GM19043 (cell line): ENCODE results near the gene LRIT1.
A peak's percentile ranks its signal among the peaks of the same experiment; 100 is the strongest.

ENCODE experiments used
- ATAC-seq: cut with Tn5 transposase; IDR thresholded peaks from one replicate; pipeline ENCODE4 v1.9.1; 2021; ENCODE audit warnings: low read depth; ENCODE audit not compliant: unreplicated experiment

Gene LRIT1

DNA sequence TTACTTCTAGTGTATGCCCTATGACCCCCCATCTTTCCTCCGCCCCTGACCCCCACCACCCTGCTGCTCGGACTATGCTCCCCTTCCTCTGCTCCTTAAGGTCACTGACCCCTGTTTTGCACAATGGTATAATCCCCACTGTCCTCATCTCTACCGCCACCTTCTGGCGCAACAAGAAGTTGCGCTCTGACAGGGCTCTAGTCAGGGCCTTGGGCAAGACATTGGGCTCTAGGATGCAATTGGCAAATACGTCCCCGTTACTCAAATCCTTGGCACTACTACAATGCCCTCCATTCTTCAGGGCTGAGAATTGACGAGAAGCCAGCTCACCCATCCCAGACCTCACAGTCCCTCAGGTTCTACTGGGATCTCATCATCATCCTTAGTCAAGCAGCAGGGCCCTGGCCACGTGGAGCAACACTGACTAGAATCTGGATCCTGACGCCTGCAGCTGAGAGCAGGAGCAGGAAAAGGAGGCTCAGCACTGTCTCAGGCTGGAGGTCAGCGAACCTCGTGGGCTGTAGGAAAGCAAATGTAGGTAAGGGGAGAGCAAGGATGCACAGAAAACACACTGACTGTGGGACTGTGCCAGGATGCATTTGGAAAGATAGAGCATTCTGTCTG lies 26.6 kb downstream of the LRIT1 start:
- ATAC-seq: peak; percentile 85

GRCh38 chr10:84214046-84214572 lies 27.2 kb downstream of the LRIT1 start:
- no peak for ATAC-seq

DNA sequence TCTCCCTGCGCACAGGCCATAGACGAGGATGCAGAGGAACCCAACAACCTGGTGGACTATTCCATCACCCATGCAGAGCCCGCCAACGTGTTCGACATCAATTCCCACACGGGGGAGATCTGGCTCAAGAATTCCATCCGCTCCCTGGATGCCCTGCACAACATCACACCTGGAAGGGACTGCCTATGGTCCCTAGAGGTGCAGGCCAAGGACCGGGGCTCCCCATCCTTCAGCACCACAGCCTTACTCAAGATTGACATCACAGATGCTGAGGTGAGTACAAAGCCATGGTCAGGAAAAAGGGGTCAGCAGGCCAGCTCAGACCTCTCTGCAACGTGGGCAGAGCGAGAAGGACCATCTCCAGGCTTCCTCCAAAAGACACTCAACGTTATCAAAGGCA lies 28.3 kb downstream of the LRIT1 start:
- ATAC-seq: no peak

GRCh38 chr10:84212014-84212413 lies 29.3 kb downstream of the LRIT1 start:
- ATAC-seq: no peak

- no peak for ATAC-seq
Observed at GRCh38 chr10:84211566-84211965, 29.8 kb downstream of the LRIT1 start.

GRCh38 chr10:84208023-84208422 lies 33.3 kb downstream of the LRIT1 start:
- ATAC-seq: no peak

GRCh38 chr10:84205853-84206525 lies 35.4 kb downstream of the LRIT1 start:
- ATAC-seq: no peak

GRCh38 chr10:84205049-84205852 lies 36.1 kb downstream of the LRIT1 start:
- ATAC-seq: peak; percentile 72

DNA sequence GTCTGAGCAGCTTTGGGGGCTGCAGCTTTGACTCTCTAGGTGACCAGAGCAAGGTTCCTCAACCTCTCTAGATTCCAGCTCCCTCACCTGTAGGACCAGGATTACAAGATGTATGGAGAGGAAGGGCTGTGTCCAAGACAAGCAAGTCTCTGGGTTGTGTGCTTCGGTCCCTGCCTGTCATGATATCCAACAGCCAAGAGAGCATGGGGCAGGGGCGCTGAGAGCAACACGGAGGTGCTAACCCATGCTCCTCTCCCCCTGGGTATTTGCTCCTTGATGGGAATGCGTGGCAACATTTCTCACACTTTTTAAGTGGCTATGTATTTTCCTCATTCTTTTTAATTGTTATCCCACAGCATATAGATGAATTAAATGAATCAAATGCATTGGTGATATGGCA lies 36.7 kb downstream of the LRIT1 start:
- ATAC-seq: no peak

DNA sequence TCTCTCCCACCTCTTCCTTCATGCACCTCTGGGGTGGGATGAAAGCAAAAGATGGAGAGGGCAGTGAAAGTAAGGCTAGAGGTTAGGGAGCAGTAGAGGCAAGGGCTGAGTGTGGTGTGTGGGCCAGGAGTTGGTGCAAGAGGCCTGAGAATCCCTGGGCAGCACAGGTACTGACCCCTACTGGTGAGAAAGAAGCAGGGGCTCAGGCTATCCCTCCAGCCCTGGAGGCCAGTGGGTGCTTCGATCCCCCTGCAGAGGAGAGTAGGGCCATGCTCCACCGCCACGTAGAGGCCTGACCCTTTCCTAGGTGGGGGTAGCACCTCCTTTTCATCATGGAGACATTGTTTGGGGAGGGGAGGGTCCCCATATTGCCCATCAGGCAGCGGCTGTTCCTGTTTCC lies 37.2 kb downstream of the LRIT1 start:
- ATAC-seq: peak; percentile 55

DNA sequence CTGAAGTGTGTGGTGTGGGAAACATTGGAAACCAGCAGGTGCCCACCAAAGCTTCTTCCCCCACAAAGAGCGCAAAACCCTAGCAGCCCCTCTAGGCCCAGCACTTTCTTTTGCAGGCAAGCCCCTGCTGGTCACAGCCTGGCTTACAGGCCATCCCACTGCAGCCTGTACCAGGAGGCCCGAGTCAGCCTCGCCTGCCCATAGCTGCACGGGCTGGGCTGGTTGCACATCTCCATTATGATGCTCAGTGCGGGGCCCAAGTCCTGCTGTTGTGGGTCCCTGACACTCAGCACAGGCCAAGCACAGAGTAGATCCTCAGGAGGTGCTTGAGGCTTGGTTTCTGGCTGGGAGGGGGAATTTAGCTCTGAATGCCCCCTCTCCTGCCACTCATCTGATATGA lies 39.0 kb downstream of the LRIT1 start:
- no peak for ATAC-seq

GRCh38 chr10:84201682-84202081 lies 39.7 kb downstream of the LRIT1 start:
- ATAC-seq: no peak

DNA sequence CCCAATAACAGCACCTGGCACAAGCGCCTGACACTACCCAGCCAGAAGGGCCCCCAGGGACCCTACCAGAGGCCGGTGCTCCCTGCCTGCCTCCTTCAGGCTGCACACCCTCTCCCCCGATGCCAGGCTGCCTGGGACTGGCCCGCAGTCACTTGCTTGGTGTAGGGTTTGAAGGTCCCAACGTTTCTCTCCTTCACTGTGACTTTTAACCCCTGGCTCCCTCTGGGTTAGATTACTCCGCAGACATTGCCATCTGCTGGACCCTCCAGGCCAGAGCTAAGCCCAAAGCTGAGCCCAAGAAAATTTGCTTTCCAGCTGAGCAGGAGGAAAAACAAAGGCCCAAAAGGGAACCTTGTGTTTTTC lies 40.1 kb downstream of the LRIT1 start:
- no peak for ATAC-seq

GRCh38 chr10:84200537-84201243 lies 40.7 kb downstream of the LRIT1 start:
- ATAC-seq: no peak

GRCh38 chr10:84198206-84198915 lies 43.0 kb downstream of the LRIT1 start:
- ATAC-seq: no peak

DNA sequence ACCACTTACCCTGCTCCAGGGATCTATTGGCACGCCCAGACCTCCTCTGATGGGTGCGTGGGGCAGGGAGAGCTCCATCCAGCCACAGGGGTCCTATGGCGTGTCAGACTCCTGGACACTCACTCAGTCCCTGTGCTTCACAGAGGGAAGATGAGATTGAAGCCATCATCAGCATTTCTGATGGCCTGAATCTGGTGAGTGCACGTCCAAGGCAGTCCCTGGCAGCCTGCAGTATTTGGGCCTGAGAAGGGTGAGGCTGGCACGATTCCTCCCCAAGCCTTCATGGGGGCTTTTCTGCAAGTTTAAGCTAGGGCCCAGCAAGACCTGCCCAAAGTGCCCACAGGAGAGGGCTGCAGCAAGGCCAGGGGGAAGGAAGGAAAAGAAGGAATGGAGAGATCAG lies 43.7 kb downstream of the LRIT1 start:
- ATAC-seq: no peak

- ATAC-seq: no peak
Observed at GRCh38 chr10:84196941-84197340, 44.4 kb downstream of the LRIT1 start.

DNA sequence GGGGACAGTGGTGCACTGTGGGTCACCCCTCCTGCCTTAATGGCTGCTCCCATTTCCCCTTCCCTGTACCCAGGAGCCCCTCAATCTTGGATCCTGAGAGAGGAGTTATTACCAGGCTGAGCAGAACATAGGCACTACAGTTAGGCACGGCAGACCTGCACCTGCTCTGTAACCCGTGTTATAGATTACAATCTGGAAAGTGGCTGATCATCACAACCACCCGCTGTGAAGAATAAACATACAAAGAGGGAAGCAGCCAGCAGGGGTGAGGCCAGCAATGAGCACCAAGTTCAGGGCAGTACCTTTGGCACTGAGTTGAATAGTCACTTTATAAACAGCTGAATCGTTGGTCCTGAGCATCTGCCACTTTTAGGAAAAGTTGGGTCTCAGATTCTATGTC lies 45.3 kb downstream of the LRIT1 start:
- ATAC-seq: no peak

DNA sequence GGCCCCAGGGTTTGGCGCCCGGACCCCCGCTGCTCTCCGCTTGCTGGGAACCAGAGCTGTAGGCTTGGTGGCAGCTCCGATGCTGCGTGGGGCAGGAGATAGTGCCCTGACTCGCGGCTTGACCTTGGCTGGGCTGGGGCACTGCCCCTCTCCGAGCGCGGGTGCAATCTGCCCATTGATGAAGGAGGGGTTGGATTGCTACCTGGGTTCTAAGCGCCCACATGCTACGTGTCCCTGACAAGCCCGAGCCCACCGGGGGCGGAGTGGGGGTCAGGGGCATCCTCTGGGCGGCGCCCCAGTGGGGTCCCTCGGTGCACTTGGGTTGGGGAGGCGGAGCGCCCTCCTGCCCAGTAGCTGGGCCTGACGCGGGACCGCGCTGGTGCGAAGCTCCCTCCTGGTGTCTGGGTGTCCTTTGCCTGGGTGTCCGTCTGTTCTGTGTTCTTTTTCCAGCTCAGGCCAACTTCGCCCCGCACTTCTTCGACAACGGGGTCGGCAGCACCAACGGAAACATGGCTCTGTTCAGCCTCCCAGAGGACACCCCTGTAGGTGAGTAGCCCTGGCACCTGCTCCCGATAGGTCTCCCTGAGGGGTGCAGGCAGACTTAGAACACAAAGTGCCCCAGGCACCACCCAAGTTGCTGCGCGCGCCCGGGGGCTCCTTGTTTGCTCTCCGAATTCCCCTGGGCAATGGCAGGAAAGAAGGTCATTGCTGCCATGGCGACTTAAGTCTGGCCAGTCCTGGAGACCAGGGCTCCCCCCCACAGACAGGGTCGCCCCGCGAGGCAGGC lies 46.1 kb downstream of the LRIT1 start:
- no peak for ATAC-seq
